Breast epithelium (tissue), 3 donors: ENCODE results near the gene FRAT1.

Experiments used
- CTCF ChIP-seq, 3 donors: fragments of 450-650 bp; IDR thresholded peaks; one replicate each; pipeline ENCODE4 v1.5.1; 2016 to 2017; ENCODE audit warnings: antibody characterized with exemption in 3 of 3, mild to moderate bottlenecking in 3 of 3, moderate library complexity in 3 of 3
- POLR2A ChIP-seq: fragments of 450-650 bp; IDR thresholded peaks from one replicate; pipeline ENCODE4 v1.6.1; 2016; ENCODE audit warnings: antibody characterized with exemption, mild to moderate bottlenecking, moderate library complexity

DNA sequence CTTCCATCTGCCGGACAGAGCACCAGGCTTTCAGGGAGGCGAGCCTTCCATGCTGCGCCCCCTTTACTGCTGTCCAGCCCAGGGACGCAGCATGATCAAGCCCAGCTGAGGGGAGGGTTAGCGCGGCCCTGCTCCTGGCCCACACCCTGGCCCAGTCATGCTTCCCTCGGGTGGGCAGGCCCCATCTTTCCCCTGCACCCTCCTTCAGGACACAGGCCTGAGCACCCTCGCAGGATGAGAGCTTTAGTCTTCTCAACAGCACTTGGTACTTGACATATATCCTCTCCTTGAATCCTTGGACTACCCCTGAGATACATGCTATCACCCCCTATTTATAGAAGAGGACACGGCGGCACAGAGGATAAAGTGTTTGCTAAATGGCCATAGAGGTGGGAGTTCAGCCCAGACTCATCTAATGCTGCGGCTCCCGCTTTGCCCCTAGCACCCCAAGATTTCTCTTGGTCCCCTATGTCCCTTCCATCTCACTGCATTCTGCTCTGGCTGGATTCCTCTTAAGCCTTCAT lies 48.1 kb downstream of the FRAT1 start:
- TF ChIP-seq POLR2A (no peak), CTCF (IDR thresholded peaks at IDR 0.05) (no peak)
